ENCODE results near the gene TPT1.

- TF ChIP-seq POLR2A (IDR thresholded peaks at IDR 0.05; ENCODE audit: low read depth) (no peak), CTCF (IDR thresholded peaks at IDR 0.05) (no peak), POLR2AphosphoS5 (IDR thresholded peaks at IDR 0.05) (no peak), EP300 (IDR thresholded peaks at IDR 0.05) (no peak)
Measured at GRCh38 chr13:45298206-45298505, 42.8 kb downstream of the TPT1 start.

All from esophagus muscularis mucosa (tissue), 4 donors.